H9 (cell line): Measurements from ENCODE around the gene MRPL21. TPM values are rescaled to one million over a fixed set of nuclear protein-coding genes. Genes with fewer than 3 reads are reported as not detected.

Experiments used
- DNase-seq: peaks from one replicate; pipeline ENCODE4 v3.0.0-alpha.2; 2017
- H2AFZ ChIP-seq: one replicate; pipeline ENCODE4 v1.6.1; 2013; ENCODE audit warnings: mild to moderate bottlenecking, low read length, control low read depth, moderate library complexity
- H2AK5ac ChIP-seq: 2 replicates; pipeline ENCODE4 v1.6.1; 2013; ENCODE audit warnings: low read length, control low read depth, mixed read lengths; ENCODE audit not compliant: insufficient read length
- H2BK120ac ChIP-seq: one replicate; pipeline ENCODE4 v1.6.1; 2013; ENCODE audit warnings: low read depth, mild to moderate bottlenecking, low read length, control low read depth, inconsistent platforms; ENCODE audit not compliant: poor library complexity, severe bottlenecking
- H2BK12ac ChIP-seq: 2 replicates; pipeline ENCODE4 v1.6.1; 2013; ENCODE audit warnings: low read length, control low read depth, mixed read lengths, low read depth; ENCODE audit not compliant: insufficient read length
- H2BK15ac ChIP-seq: 2 replicates; pipeline ENCODE4 v1.6.1; 2013; ENCODE audit warnings: low read depth, low read length, control low read depth
- H2BK20ac ChIP-seq: one replicate; pipeline ENCODE4 v1.6.1; 2013; ENCODE audit warnings: low read depth, mild to moderate bottlenecking, low read length, control low read depth, inconsistent platforms; ENCODE audit not compliant: poor library complexity, severe bottlenecking
- H2BK5ac ChIP-seq: 2 replicates; pipeline ENCODE4 v1.6.1; 2013; ENCODE audit warnings: low read length, control low read depth, mixed read lengths; ENCODE audit not compliant: insufficient read length
- H3K14ac ChIP-seq: 2 replicates; pipeline ENCODE4 v1.6.1; 2013; ENCODE audit warnings: low read length, control low read depth; ENCODE audit not compliant: insufficient read depth
- H3K18ac ChIP-seq: 2 replicates; pipeline ENCODE4 v1.6.1; 2013; ENCODE audit warnings: low read depth, mild to moderate bottlenecking, mixed read lengths, low read length, control low read depth; ENCODE audit not compliant: insufficient read length
- H3K23ac ChIP-seq: 2 replicates; pipeline ENCODE4 v1.6.1; 2013; ENCODE audit warnings: low read length, control low read depth, mixed read lengths, low read depth; ENCODE audit not compliant: insufficient read length
- H3K23me2 ChIP-seq: 2 replicates; pipeline ENCODE4 v1.6.1; 2013; ENCODE audit warnings: low read depth, mild to moderate bottlenecking, mixed read lengths, low read length, control low read depth; ENCODE audit not compliant: insufficient read length, poor library complexity, severe bottlenecking
- H3K27ac ChIP-seq: 2 replicates; pipeline ENCODE4 v1.5.1; 2013; ENCODE audit warnings: low read length, control low read depth, mixed read lengths, low read depth; ENCODE audit not compliant: insufficient read length
- H3K27me3 ChIP-seq: 2 replicates; pipeline ENCODE4 v1.6.1; 2013; ENCODE audit warnings: low read length, control low read depth, inconsistent platforms; ENCODE audit not compliant: insufficient read depth
- H3K4ac ChIP-seq: 2 replicates; pipeline ENCODE4 v1.6.1; 2013; ENCODE audit warnings: low read depth, mild to moderate bottlenecking, control low read depth, inconsistent platforms, low read length, moderate library complexity
- H3K4me1 ChIP-seq: 2 replicates; pipeline ENCODE4 v1.6.1; 2013; ENCODE audit warnings: low read length, control low read depth, inconsistent platforms; ENCODE audit not compliant: insufficient read depth
- H3K4me2 ChIP-seq: 2 replicates; pipeline ENCODE4 v1.6.1; 2013; ENCODE audit warnings: low read length, control low read depth, mixed read lengths; ENCODE audit not compliant: insufficient read length, insufficient read depth
- H3K56ac ChIP-seq: 2 replicates; pipeline ENCODE4 v1.6.1; 2013; ENCODE audit warnings: low read depth, mild to moderate bottlenecking, mixed read lengths, low read length, control low read depth; ENCODE audit not compliant: insufficient read length
- H3K79me1 ChIP-seq: 2 replicates; pipeline ENCODE4 v1.6.1; 2013; ENCODE audit warnings: low read depth, mild to moderate bottlenecking, moderate library complexity, low read length, control low read depth, inconsistent platforms; ENCODE audit not compliant: insufficient read depth, poor library complexity, severe bottlenecking
- H3K79me2 ChIP-seq: 2 replicates; pipeline ENCODE4 v1.6.1; 2013; ENCODE audit warnings: low read length, control low read depth, inconsistent platforms; ENCODE audit not compliant: insufficient read depth
- H3K9ac ChIP-seq: 2 replicates; pipeline ENCODE4 v1.6.1; 2013; ENCODE audit warnings: low read length, control low read depth, mixed read lengths; ENCODE audit not compliant: insufficient read length; ENCODE audit errors: extremely low read depth
- H3K9me3 ChIP-seq: one replicate; pipeline ENCODE4 v1.6.1; 2013; ENCODE audit warnings: low read depth, low read length, inconsistent platforms; ENCODE audit not compliant: control insufficient read depth
- H3T11ph ChIP-seq: one replicate; pipeline ENCODE4 v1.6.1; 2013; ENCODE audit warnings: mild to moderate bottlenecking, low read length, control low read depth, inconsistent platforms
- H4K20me1 ChIP-seq: one replicate; pipeline ENCODE4 v1.6.1; 2013; ENCODE audit not compliant: control insufficient read depth, insufficient read length, insufficient read depth
- H4K5ac ChIP-seq: 2 replicates; pipeline ENCODE4 v1.6.1; 2013; ENCODE audit warnings: low read depth, mild to moderate bottlenecking, mixed read lengths, low read length, control low read depth; ENCODE audit not compliant: insufficient read length
- H4K8ac ChIP-seq: replicated peaks from 2 replicates; pipeline ENCODE4 v1.6.1; 2013; ENCODE audit warnings: low read length, control low read depth, mixed read lengths, low read depth; ENCODE audit not compliant: insufficient read length
- H4K91ac ChIP-seq: 2 replicates; pipeline ENCODE4 v1.6.1; 2013; ENCODE audit warnings: low read depth, mild to moderate bottlenecking, moderate library complexity, mixed read lengths, low read length, control low read depth; ENCODE audit not compliant: insufficient read length
- H3K27ac Mint-ChIP-seq, 3 experiments: 2 replicates in 2 of 3; 3 replicates in 1 of 3; pipeline ENCODE4 v1.8.0; 2020 to 2021; ENCODE audit warnings: mixed read lengths in 3 of 3, mild to moderate bottlenecking in 1 of 3, moderate library complexity in 1 of 3
- H3K27me3 Mint-ChIP-seq: 2 replicates; pipeline ENCODE4 v1.8.0; 2021; ENCODE audit warnings: low read depth, mild to moderate bottlenecking, moderate library complexity, mixed read lengths
- H3K36me3 Mint-ChIP-seq, 3 experiments: 2 replicates in 2 of 3; 3 replicates in 1 of 3; pipeline ENCODE4 v1.8.0; 2020 to 2021; ENCODE audit warnings: low read depth in 3 of 3, mixed read lengths in 3 of 3; ENCODE audit not compliant: insufficient read depth in 1 of 3
- H3K4me1 Mint-ChIP-seq, 2 experiments: 2 replicates each; pipeline ENCODE4 v1.8.0; 2020; ENCODE audit warnings: mixed read lengths in 2 of 2
- H3K4me3 Mint-ChIP-seq, 2 experiments: 2 replicates in 1 of 2; 3 replicates in 1 of 2; pipeline ENCODE4 v1.8.0; 2020 to 2021; ENCODE audit warnings: mild to moderate bottlenecking in 2 of 2, mixed read lengths in 2 of 2, moderate library complexity in 1 of 2
- H3K9me3 Mint-ChIP-seq, 2 experiments: 2 replicates in 1 of 2; 3 replicates in 1 of 2; pipeline ENCODE4 v1.8.0; 2020; ENCODE audit warnings: mild to moderate bottlenecking in 2 of 2, mixed read lengths in 2 of 2, moderate library complexity in 1 of 2
- WGBS: extraction: QIAGEN DNeasy Blood & Tissue Kit; methylation state at CpG from one replicate; pipeline ENCODE4 v1.1.7; 2013; ENCODE audit warnings: missing lambda C conversion rate, low lambda C conversion rate, mixed read lengths; ENCODE audit not compliant: insufficient read length; ENCODE audit errors: extremely low coverage; 5-methylcytosine and 5-hydroxymethylcytosine counted together
- total RNA-seq: library from RNA; stranded (reverse); gene quantifications from 2 replicates; pipeline ENCODE4 v1.2.1, GENCODE V29; 2021
- TF ChIP-seq, protein P1 (sequence below): fragments of 200-600 bp; sonication (generic); conservative IDR thresholded peaks from 3 replicates; pipeline ENCODE4 v1.8.0; 2021; ENCODE audit warnings: antibody characterized with exemption, mild to moderate bottlenecking

Gene MRPL21
- total RNA-seq, 1 experiment from 2014 or later = 91.5 TPM

DNA sequence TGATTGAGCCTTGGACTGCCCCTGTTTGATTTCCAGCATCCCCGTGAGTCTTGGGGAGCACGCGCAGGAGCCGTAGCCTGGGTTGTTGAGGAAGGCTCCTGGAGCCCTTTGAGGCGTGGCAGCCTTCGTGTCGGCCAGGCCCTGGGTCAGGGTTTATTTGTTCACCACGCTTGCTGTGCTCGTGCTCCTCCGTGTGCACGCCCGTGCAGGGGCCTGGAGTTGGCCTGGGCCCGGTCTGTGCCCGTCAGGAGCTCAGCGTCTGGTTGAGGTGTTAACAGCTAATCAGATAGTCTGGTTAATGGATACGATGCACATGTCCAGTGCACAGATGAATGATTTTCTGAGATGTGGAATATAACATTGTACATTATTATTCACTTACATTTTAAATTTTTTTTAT lies 8.1 kb upstream of the MRPL21 start:
- TF ChIP-seq, protein P1, sequence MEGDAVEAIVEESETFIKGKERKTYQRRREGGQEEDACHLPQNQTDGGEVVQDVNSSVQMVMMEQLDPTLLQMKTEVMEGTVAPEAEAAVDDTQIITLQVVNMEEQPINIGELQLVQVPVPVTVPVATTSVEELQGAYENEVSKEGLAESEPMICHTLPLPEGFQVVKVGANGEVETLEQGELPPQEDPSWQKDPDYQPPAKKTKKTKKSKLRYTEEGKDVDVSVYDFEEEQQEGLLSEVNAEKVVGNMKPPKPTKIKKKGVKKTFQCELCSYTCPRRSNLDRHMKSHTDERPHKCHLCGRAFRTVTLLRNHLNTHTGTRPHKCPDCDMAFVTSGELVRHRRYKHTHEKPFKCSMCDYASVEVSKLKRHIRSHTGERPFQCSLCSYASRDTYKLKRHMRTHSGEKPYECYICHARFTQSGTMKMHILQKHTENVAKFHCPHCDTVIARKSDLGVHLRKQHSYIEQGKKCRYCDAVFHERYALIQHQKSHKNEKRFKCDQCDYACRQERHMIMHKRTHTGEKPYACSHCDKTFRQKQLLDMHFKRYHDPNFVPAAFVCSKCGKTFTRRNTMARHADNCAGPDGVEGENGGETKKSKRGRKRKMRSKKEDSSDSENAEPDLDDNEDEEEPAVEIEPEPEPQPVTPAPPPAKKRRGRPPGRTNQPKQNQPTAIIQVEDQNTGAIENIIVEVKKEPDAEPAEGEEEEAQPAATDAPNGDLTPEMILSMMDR = no peak
- no CpG with 5 or more reads among the region's 16 CpGs for WGBS
- H4K5ac ChIP-seq = no peak overlapping the region
- H4K8ac ChIP-seq = no peak overlapping the region
- no peak overlapping the region for H4K91ac ChIP-seq
- H3K9ac ChIP-seq = no peak overlapping the region
- H4K20me1 ChIP-seq = no peaks in the 10 kb centered on the region
- no peaks in the 10 kb centered on the region for H3K23me2 ChIP-seq
- no peak overlapping the region for H3K4me2 ChIP-seq
- no peaks in the 10 kb centered on the region for H3K27me3 Mint-ChIP-seq
- no peak overlapping the region for H3K27ac ChIP-seq
- H3T11ph ChIP-seq = no peak overlapping the region
- H3K18ac ChIP-seq = no peak overlapping the region
- peaks cover 28 to 74% (median 72%) of the 10 kb centered on the region in 3 experiments; a peak in 6 of 7 replicates for H3K36me3 Mint-ChIP-seq
- H3K9me3 ChIP-seq = no peaks in the 10 kb centered on the region
- H2BK15ac ChIP-seq = no peak overlapping the region
- no peak overlapping the region for H3K14ac ChIP-seq
- H3K27me3 ChIP-seq = no peaks in the 10 kb centered on the region
- no peaks in the 10 kb centered on the region for H3K79me2 ChIP-seq
- no peak overlapping the region for H2AK5ac ChIP-seq
- no peak overlapping the region for H3K23ac ChIP-seq
- H2AFZ ChIP-seq = no peak overlapping the region
- no peak overlapping the region for H3K4ac ChIP-seq
- H3K4me1 Mint-ChIP-seq = no peaks in the 10 kb centered on the region
- H2BK120ac ChIP-seq = no peak overlapping the region
- H3K27ac Mint-ChIP-seq = no peak overlapping the region
- no peak overlapping the region for H2BK5ac ChIP-seq
- H2BK20ac ChIP-seq = no peak overlapping the region
- no peak for DNase-seq
- no peak overlapping the region for H2BK12ac ChIP-seq
- H3K79me1 ChIP-seq = no peaks in the 10 kb centered on the region
- H3K9me3 Mint-ChIP-seq = no peaks in the 10 kb centered on the region
- no peak overlapping the region for H3K56ac ChIP-seq
- H3K4me1 ChIP-seq = no peaks in the 10 kb centered on the region
- no peak overlapping the region for H3K4me3 Mint-ChIP-seq
